Coronary artery (tissue), 2 donors: Measurements from ENCODE around the gene TMPRSS6.

ENCODE experiments used
- DNase-seq: peaks from one replicate; pipeline ENCODE4 v3.0.0-alpha.2; 2017; ENCODE audit warnings: low spot score
- H3K27ac ChIP-seq, 2 donors: fragments of 200-600 bp; sonication (generic); one replicate each; pipeline ENCODE4 v1.5.1; 2016 to 2019
- H3K4me3 ChIP-seq: fragments of 200-600 bp; sonication (generic); 2 replicates; pipeline ENCODE4 v1.5.1; 2016; ENCODE audit warnings: mild to moderate bottlenecking, moderate library complexity
- TF ChIP-seq, protein P1 (sequence below): fragments of 200-600 bp; sonication (generic); IDR thresholded peaks from one replicate; pipeline ENCODE4 v1.5.1; 2019; ENCODE audit warnings: antibody characterized with exemption

Gene TMPRSS6

DNA sequence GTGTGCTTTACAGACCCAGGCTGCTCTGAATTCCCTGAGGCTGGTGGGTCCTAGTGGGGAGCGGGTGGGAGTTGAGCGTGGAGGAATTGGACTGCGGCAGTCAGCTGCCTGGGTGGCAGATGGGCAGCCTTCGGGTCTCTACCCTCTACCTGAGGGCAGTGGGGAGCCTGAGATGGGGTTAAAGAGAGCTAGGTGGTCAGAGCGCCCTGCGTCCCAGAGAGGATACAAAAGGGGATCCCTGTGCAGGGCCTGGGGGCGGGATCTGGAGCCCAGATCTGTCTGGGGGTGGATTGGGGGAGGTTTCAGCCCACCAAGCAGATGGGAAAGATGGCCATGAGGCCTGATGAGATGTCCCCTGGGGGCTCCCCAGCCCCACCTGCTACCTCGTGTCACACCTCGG lies 39.8 kb downstream of the TMPRSS6 start:
- Histone ChIP-seq H3K27ac (no peak overlapping the region), H3K4me3 (no peak overlapping the region)
- no peak for DNase-seq
- TF ChIP-seq, protein P1, sequence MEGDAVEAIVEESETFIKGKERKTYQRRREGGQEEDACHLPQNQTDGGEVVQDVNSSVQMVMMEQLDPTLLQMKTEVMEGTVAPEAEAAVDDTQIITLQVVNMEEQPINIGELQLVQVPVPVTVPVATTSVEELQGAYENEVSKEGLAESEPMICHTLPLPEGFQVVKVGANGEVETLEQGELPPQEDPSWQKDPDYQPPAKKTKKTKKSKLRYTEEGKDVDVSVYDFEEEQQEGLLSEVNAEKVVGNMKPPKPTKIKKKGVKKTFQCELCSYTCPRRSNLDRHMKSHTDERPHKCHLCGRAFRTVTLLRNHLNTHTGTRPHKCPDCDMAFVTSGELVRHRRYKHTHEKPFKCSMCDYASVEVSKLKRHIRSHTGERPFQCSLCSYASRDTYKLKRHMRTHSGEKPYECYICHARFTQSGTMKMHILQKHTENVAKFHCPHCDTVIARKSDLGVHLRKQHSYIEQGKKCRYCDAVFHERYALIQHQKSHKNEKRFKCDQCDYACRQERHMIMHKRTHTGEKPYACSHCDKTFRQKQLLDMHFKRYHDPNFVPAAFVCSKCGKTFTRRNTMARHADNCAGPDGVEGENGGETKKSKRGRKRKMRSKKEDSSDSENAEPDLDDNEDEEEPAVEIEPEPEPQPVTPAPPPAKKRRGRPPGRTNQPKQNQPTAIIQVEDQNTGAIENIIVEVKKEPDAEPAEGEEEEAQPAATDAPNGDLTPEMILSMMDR: no peak

DNA sequence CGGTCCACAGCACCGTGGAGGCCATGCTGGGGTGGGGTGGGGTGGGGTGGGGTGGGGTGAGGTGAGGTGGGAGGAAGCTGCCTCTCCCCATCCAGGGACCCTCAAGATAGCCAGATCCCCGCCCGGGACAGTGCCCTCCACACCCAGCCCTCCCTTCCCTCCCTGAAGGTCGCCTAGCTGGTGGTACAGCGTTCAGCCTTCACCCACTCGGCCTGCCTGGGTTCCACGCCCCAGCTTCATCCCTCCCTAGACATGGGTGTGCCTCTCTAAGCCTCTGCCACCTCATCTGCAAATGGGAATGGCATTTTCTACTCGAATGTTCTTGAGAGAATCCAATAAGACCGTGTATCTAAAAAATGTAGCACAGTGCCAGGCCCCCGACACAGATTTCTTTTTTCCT lies 40.2 kb downstream of the TMPRSS6 start:
- no peak overlapping the region for H3K4me3 ChIP-seq
- TF ChIP-seq, protein P1: no peak
- DNase-seq: no peak
- no peak overlapping the region for H3K27ac ChIP-seq

DNA sequence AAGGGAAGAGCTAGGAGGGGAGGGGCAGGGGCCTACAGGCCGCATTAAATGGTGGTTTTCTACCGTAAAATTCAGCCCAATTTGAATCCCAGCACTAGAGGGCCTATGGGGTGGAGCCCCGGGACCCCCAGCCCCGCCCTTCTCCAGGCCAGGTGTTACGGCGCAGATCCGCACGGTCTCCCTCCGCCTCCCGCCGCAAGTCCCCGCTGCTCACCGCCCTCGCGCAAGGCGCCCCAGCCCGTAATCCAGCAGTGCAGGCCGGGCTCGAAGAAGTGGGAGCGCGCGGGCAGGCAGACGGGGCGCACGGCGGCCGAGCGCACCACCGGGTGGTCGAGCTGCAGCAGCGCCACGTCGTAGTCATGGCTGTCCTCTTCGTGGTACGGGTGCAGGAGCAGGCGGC lies 40.7 kb downstream of the TMPRSS6 start:
- no peak for DNase-seq
- no peak overlapping the region for H3K4me3 ChIP-seq

DNA sequence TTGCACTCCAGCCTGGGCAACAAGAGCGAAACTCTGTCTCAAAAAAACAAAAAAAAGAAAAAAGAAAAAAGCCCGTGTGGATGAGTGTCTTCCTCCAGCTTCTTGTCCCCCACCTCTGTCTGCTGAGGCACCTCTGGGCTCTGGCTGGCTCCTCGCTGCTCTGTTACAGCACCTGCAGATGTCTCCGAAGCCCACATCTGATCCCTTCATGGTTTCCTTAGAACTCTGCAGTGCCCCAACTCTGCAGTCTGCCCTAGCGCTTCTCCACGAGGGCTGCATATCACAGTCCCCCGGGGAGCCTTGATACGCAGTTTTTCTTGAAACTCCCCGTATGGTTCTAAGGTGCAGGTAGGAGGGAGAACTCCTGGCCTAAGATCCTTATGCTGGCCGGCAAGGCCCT lies 42.1 kb downstream of the TMPRSS6 start:
- TF ChIP-seq, protein P1: no peak
- Histone ChIP-seq H3K27ac (no peak overlapping the region), H3K4me3 (no peak overlapping the region)
- DNase-seq: no peak

More for the DNA sequence above, 40.7 kb downstream of the TMPRSS6 start:
- TF ChIP-seq, protein P1: no peak
- H3K27ac ChIP-seq: no peak overlapping the region

DNA sequence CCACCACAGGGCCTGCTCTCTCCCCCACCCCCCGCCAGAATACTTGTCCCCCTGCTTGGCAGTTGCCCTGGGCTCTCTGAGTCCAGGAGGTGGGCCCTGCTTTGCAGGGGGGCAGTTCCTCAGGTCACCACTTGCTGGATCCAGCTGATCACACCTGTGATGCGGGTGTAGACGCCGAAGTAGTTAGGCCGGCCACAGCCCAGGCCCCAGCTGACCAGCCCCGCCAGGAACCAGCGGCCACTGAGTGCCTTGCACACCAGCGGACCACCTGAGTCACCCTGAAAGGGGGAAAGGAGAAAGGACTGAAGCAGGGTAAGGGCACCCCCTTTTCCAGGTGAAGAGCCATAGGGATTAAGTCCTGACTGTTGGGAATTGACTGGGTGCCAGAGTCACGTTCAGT lies 43.6 kb downstream of the TMPRSS6 start:
- H3K4me3 ChIP-seq: no peak overlapping the region
- DNase-seq: no peak
- TF ChIP-seq, protein P1: no peak
- H3K27ac ChIP-seq: no peak overlapping the region

DNA sequence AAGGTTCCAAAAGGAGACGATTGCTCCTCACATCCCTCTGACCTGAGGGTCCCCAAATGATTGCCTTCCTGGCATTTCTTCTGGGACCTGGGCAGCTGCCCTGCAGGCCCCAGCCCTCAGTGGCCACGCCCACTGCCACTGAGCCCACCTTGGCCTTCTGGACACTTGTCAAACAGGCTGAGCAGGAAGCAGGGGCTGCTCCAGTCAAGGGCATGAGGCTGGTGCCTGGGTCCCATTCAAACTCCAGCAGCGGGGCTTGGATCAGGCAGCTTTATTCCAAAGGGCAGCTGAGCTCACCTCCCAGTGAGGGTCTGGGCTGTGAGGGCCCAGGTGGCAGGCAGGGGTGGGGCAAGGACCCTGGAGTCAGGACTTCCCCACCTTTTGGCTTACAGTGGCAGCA lies 44.3 kb downstream of the TMPRSS6 start:
- TF ChIP-seq, protein P1: no peak
- DNase-seq: no peak
- H3K27ac ChIP-seq: no peak overlapping the region
- H3K4me3 ChIP-seq: no peak overlapping the region

DNA sequence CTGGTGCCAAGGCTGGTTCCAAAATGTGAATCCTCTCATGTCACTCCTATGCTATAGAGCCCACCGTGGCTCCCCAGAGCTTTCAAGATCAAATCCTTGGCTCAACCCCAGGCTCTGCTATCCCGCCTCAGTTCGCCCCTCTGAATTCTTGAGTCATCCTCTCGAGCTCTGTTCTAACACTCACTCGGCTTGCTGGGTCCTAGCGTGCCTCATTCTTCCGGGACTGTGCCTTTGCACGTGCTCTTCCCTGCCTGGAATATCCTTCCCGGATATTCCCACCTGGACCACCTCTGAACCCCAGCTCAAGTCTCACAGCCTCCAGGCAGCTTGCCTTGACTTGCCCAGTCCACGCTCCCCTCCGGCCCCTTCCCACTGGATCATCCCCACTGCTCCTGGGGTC lies 45.0 kb downstream of the TMPRSS6 start:
- no peak for DNase-seq
- TF ChIP-seq, protein P1: no peak

More for the DNA sequence above, 45.0 kb downstream of the TMPRSS6 start:
- H3K27ac ChIP-seq: no peak overlapping the region
- H3K4me3 ChIP-seq: no peak overlapping the region
